CD14-positive monocyte (primary cell): ENCODE data around the gene XAB2. TPM values are rescaled to one million over a fixed set of nuclear protein-coding genes. Genes with fewer than 3 reads are reported as not detected.
"Not testable (repeated sequence)": the region's sequence is repeated elsewhere in the genome, so short reads cannot be mapped to it uniquely, and the experiment has no call there.

Experiments
- DNase-seq, 3 donors: peaks; one replicate each; pipeline ENCODE4 v3.0.0-alpha.2; 2011 to 2022
- H2AFZ ChIP-seq: 2 replicates; pipeline ENCODE4 v1.6.0; 2012; ENCODE audit warnings: mild to moderate bottlenecking, low read depth, low read length, inconsistent platforms; ENCODE audit not compliant: insufficient read depth, poor library complexity, severe bottlenecking
- H3K27ac ChIP-seq, 2 donors: 1 replicate in 1 of 2; 2 replicates in 1 of 2; pipeline ENCODE4 v1.5.1; 2012 to 2013; ENCODE audit warnings: low read length in 2 of 2, control low read depth in 1 of 2, inconsistent platforms in 1 of 2, low read depth in 1 of 2, mild to moderate bottlenecking in 1 of 2
- H3K27me3 ChIP-seq, 2 donors: one replicate each; pipeline versions ENCODE4 v1.6.0 to v1.6.1; 2011 to 2013; ENCODE audit warnings: low read length in 2 of 2; ENCODE audit not compliant: control insufficient read depth in 2 of 2, insufficient read depth in 2 of 2
- H3K36me3 ChIP-seq, 2 donors: replicated peaks in 1 of 2; 1 replicate in 1 of 2; 2 replicates in 1 of 2; pipeline versions ENCODE4 v1.5.1 to v1.6.1; 2012 to 2013; ENCODE audit warnings: low read length in 2 of 2, control low read depth in 1 of 2, inconsistent platforms in 1 of 2, mild to moderate bottlenecking in 1 of 2; ENCODE audit not compliant: insufficient read depth in 2 of 2, control insufficient read depth in 1 of 2
- H3K4me1 ChIP-seq, 2 donors: 1 replicate in 1 of 2; 2 replicates in 1 of 2; pipeline versions ENCODE4 v1.5.1 to v1.6.1; 2012 to 2013; ENCODE audit warnings: low read length in 2 of 2, control low read depth in 1 of 2, inconsistent platforms in 1 of 2, mild to moderate bottlenecking in 1 of 2, moderate library complexity in 1 of 2; ENCODE audit not compliant: insufficient read depth in 2 of 2, control insufficient read depth in 1 of 2
- H3K4me2 ChIP-seq: replicated peaks from 2 replicates; pipeline ENCODE3; 2012; ENCODE audit warnings: low read length, moderate library complexity, mild to moderate bottlenecking; ENCODE audit not compliant: poor library complexity, severe bottlenecking; ENCODE audit errors: extremely low read depth
- H3K4me3 ChIP-seq, 3 experiments: fragments of 200-600 bp in 1 of 3; sonication (generic) in 1 of 3; replicated peaks in 1 of 3; 1 replicate in 2 of 3; 2 replicates in 1 of 3; pipeline ENCODE4 v1.5.1; 2011 to 2013; ENCODE audit warnings: low read length in 3 of 3, mild to moderate bottlenecking in 3 of 3, control low read depth in 2 of 3, low read depth in 2 of 3, inconsistent platforms in 1 of 3, moderate library complexity in 1 of 3
- H3K79me2 ChIP-seq: 2 replicates; pipeline ENCODE4 v1.6.0; 2012; ENCODE audit warnings: mild to moderate bottlenecking, control low read depth, inconsistent platforms, low read length, moderate library complexity; ENCODE audit not compliant: insufficient read depth
- H3K9ac ChIP-seq: 2 replicates; pipeline ENCODE4 v1.6.0; 2017; ENCODE audit warnings: low read length, mild to moderate bottlenecking; ENCODE audit not compliant: insufficient read depth, poor library complexity, severe bottlenecking
- H3K9me3 ChIP-seq, 2 donors: replicated peaks in 1 of 2; 1 replicate in 1 of 2; 2 replicates in 1 of 2; pipeline versions ENCODE4 v1.5.1 to v1.6.1; 2012 to 2013; ENCODE audit warnings: low read length in 2 of 2, control low read depth in 1 of 2; ENCODE audit not compliant: control insufficient read depth in 1 of 2, insufficient read depth in 1 of 2
- H4K20me1 ChIP-seq: 2 replicates; pipeline ENCODE4 v1.6.0; 2012; ENCODE audit warnings: mild to moderate bottlenecking, low read length, control low read depth, moderate library complexity; ENCODE audit not compliant: insufficient read depth
- H3K27ac Mint-ChIP-seq, 7 donors: one replicate each; pipeline ENCODE4 v1.8.0; 2020; ENCODE audit warnings: mild to moderate bottlenecking in 7 of 7, mixed read lengths in 7 of 7, moderate library complexity in 6 of 7, inconsistent platforms in 2 of 7
- H3K27me3 Mint-ChIP-seq, 3 donors: one replicate each; pipeline ENCODE4 v1.8.0; 2021 to 2022; ENCODE audit warnings: low read depth in 3 of 3, mild to moderate bottlenecking in 3 of 3, mixed read lengths in 3 of 3, moderate library complexity in 3 of 3, inconsistent platforms in 1 of 3
- H3K36me3 Mint-ChIP-seq, 2 donors: one replicate each; pipeline ENCODE4 v1.8.0; 2020; ENCODE audit warnings: mixed read lengths in 2 of 2, inconsistent platforms in 1 of 2, mild to moderate bottlenecking in 1 of 2
- H3K4me1 Mint-ChIP-seq: one replicate; pipeline ENCODE4 v1.8.0; 2020; ENCODE audit warnings: mild to moderate bottlenecking, mixed read lengths
- H3K4me3 Mint-ChIP-seq, 2 donors: one replicate each; pipeline ENCODE4 v1.8.0; 2020; ENCODE audit warnings: mild to moderate bottlenecking in 2 of 2, mixed read lengths in 2 of 2, moderate library complexity in 1 of 2
- H3K9me3 Mint-ChIP-seq, 7 donors: one replicate each; pipeline ENCODE4 v1.8.0; 2020 to 2022; ENCODE audit warnings: mixed read lengths in 7 of 7, mild to moderate bottlenecking in 6 of 7, moderate library complexity in 6 of 7, inconsistent platforms in 2 of 7
- WGBS: methylation state at CpG from one replicate; pipeline ENCODE4 v1.1.5; 2013; ENCODE audit warnings: missing lambda C conversion rate; ENCODE audit not compliant: insufficient coverage; 5-methylcytosine and 5-hydroxymethylcytosine counted together
- intact Hi-C, 2 donors: fragments of 100-400 bp; cut with micrococcal nuclease; formaldehyde crosslinking; loops; one replicate each; pipeline versions ENCODE4 v1.15.0 to v1.15.1; 2023
- polyA plus RNA-seq, 3 donors: library from polyadenylated mRNA; depleted of rRNA in 1 of 3; unstranded in 2 of 3; stranded (reverse) in 1 of 3; fragments of 300-500 nt in 2 of 3; fragments of >200 nt in 1 of 3; fragmentation: Illumina TruSeq in 2 of 3; gene quantifications; 1 replicate in 2 of 3; 2 replicates in 1 of 3; pipeline ENCODE4 v1.2.3, GENCODE V29; 2012 to 2021
- TF ChIP-seq, protein P1 (sequence below): fragments of 200-600 bp; IDR thresholded peaks from one replicate; pipeline ENCODE4 v1.8.0; 2022; ENCODE audit warnings: antibody characterized with exemption, mild to moderate bottlenecking

Gene XAB2
- polyA plus RNA-seq, 3 donors, result 4.6 to 55.7 (median 8.8) TPM

DNA sequence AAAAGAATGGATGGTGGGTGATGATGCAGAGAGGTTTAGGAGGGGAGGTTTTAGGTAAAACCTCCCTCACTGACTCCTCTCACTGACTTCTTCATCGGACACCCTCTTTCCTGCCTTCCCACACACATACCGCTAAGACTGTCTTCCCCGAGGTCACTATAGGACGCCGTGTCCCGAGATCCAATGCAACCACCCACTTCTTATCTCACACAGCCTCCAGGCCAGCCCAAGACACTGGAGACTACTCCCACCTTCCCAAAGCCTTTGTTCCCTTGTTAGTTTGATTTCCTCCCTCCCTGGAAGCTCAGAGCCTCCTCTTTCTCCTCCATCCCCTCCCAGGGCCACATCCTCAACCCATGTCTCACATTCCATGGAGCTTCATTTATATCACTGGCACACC lies 50.2 kb downstream of the XAB2 start:
- TF ChIP-seq, protein P1, sequence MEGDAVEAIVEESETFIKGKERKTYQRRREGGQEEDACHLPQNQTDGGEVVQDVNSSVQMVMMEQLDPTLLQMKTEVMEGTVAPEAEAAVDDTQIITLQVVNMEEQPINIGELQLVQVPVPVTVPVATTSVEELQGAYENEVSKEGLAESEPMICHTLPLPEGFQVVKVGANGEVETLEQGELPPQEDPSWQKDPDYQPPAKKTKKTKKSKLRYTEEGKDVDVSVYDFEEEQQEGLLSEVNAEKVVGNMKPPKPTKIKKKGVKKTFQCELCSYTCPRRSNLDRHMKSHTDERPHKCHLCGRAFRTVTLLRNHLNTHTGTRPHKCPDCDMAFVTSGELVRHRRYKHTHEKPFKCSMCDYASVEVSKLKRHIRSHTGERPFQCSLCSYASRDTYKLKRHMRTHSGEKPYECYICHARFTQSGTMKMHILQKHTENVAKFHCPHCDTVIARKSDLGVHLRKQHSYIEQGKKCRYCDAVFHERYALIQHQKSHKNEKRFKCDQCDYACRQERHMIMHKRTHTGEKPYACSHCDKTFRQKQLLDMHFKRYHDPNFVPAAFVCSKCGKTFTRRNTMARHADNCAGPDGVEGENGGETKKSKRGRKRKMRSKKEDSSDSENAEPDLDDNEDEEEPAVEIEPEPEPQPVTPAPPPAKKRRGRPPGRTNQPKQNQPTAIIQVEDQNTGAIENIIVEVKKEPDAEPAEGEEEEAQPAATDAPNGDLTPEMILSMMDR, result no peak
- Histone ChIP-seq H3K27me3 (no peaks in the 10 kb centered on the region), H3K9me3 (no peaks in the 10 kb centered on the region), H2AFZ (no peak overlapping the region), H4K20me1 (no peaks in the 10 kb centered on the region), H3K27ac (no peak overlapping the region), H3K4me3 (no peak overlapping the region), H3K4me1 (peaks cover 2 to 4% of the 10 kb centered on the region in 2 donors), H3K9ac (no peak overlapping the region), H3K4me2 (no peak overlapping the region), H3K79me2 (no peaks in the 10 kb centered on the region), H3K36me3 (no peaks in the 10 kb centered on the region)
- DNase-seq, result no peak
- WGBS, result 87% methylated on average over 6 of the region's 6 CpGs
- H3K9me3 Mint-ChIP-seq, result peaks cover 0 to 3% (median 0%) of the 10 kb centered on the region in 7 donors
- H3K36me3 Mint-ChIP-seq, result no peaks in the 10 kb centered on the region
- intact Hi-C loops, result no loop called here
- H3K27ac Mint-ChIP-seq, result peak overlapping the region in 1 of 7 donors; percentile 75
- H3K4me1 Mint-ChIP-seq, result peaks cover 4% of the 10 kb centered on the region
- peaks cover 13 to 24% (median 19%) of the 10 kb centered on the region in 3 donors for H3K27me3 Mint-ChIP-seq
- no peak overlapping the region for H3K4me3 Mint-ChIP-seq

DNA sequence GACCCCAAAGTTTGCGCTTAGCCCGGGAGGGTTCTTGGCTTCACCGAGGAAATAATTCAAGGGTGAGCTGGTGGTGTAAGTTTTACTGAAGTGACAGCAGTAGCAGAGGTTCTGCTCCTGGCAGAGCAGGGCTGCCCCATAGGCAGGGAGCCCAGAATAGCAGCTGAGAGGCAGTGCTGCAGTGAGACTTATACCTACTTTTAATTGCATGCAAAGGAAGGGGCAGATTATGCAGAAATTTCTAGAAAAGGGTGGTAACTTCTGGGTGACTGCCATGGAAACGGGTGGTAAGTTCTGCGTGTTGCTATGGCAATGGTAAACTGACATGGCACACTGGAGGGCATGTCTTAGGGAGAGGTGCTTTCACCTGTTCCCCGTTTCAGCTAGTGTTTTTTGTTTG lies 51.2 kb downstream of the XAB2 start:
- Mint-ChIP-seq H3K27me3 (peaks cover 13 to 24% (median 19%) of the 10 kb centered on the region in 3 donors), H3K36me3 (no peaks in the 10 kb centered on the region), H3K4me3 (no peak overlapping the region), H3K27ac (no peak overlapping the region), H3K4me1 (peaks cover 4% of the 10 kb centered on the region), H3K9me3 (peaks cover 0 to 3% (median 0%) of the 10 kb centered on the region in 7 donors)
- Histone ChIP-seq H4K20me1 (no peaks in the 10 kb centered on the region), H3K9me3 (no peaks in the 10 kb centered on the region), H3K9ac (no peak overlapping the region), H3K36me3 (no peaks in the 10 kb centered on the region), H3K27ac (no peak overlapping the region), H3K4me3 (no peak overlapping the region), H3K27me3 (no peaks in the 10 kb centered on the region), H3K4me2 (no peak overlapping the region), H3K4me1 (peaks cover 2 to 4% of the 10 kb centered on the region in 2 donors), H2AFZ (no peak overlapping the region), H3K79me2 (no peaks in the 10 kb centered on the region)
- TF ChIP-seq, protein P1, result no peak
- no peak for DNase-seq
- WGBS, result 76% methylated on average over 4 of the region's 6 CpGs
- intact Hi-C loops, result no loop called here

DNA sequence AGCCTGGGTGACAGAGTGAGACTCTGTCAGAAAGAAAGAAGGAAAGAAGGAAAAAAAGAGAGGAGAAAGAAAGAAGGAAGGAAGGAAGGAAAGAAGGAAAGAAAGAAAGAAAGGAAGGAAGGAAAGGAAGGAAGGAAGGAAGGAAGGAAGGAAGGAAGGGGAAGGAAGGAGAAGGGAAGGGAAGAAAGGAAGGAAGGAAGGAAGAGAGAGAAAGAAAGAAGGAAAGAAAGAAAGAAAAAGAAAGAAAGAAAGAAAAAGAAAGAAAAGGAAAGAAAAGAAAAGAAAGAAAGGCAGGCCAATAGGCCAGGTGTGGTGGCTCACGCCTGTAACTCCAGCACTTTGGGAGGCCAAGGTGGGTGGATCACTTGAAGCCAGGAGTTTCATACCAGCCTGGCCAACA lies 51.9 kb downstream of the XAB2 start:
- H3K27ac Mint-ChIP-seq, H3K4me3 ChIP-seq, DNase-seq, H3K4me1 ChIP-seq, H3K36me3 ChIP-seq, H3K9me3 Mint-ChIP-seq, H3K4me2 ChIP-seq, H4K20me1 ChIP-seq, H3K27ac ChIP-seq, H3K4me1 Mint-ChIP-seq, H3K9me3 ChIP-seq, H3K79me2 ChIP-seq, intact Hi-C loops, H3K27me3 ChIP-seq, H3K36me3 Mint-ChIP-seq, H2AFZ ChIP-seq, H3K9ac ChIP-seq: not testable (repeated sequence)
- H3K4me3 Mint-ChIP-seq, result peak overlapping the region in 1 of 2 donors; percentile 60
- peaks cover 13 to 23% (median 19%) of the 10 kb centered on the region in 3 donors for H3K27me3 Mint-ChIP-seq
- WGBS, result 100% methylated on average over 1 of the region's 1 CpG
